HCT116 (cell line): ENCODE measurements around the gene SYT9. TPM values are rescaled to one million over a fixed set of nuclear protein-coding genes. Genes with fewer than 3 reads are reported as not detected.

Experiments used
- ATAC-seq: fragments of 200-7000 bp; cut with Tn5 transposase; 2 replicates; pipeline ENCODE4 v1.9.1; 2020; ENCODE audit warnings: mild to moderate bottlenecking, moderate library complexity
- BruUV-seq: library from RNA; stranded (reverse); fragments of 400-500 nt; replicated peaks from 2 replicates; lab custom pipeline; 2021; lab: Mats Ljungman, UMichigan
- CTCF ChIA-PET: fragments of 300-600 bp; sonication (Branson Sonifier 250); formaldehyde crosslinking; loops from one replicate; lab custom pipeline; 2021; ENCODE audit warnings: antibody characterized with exemption; lab: Charles Lee
- POLR2A ChIA-PET: fragments of 300-600, 350-600 bp; sonication (Branson Sonifier 250); formaldehyde crosslinking; loops from one replicate; lab custom pipeline; 2021; ENCODE audit warnings: antibody characterized with exemption; lab: Charles Lee
- RAD21 ChIA-PET, 2 experiments: fragments of 300-600 bp; sonication (Branson Sonifier 250); formaldehyde crosslinking; loops; one replicate each; lab custom pipeline; 2023; ENCODE audit warnings: low total read pairs in 2 of 2; ENCODE audit not compliant: uncharacterized antibody in 2 of 2, unreplicated experiment in 2 of 2, low non-redundant PET in 1 of 2; lab: Charles Lee
- DNase-seq: peaks from one replicate; pipeline ENCODE4 v3.0.0-alpha.2; 2010; ENCODE audit warnings: low read depth, low spot score
- H2AFZ ChIP-seq: fragments of 200-600 bp; shearing (Covaris generic), sonication (generic); 2 replicates; pipeline ENCODE4 v1.6.1; 2017; ENCODE audit warnings: low read depth, mixed run types, mixed read lengths, antibody characterized with exemption, low read length; ENCODE audit not compliant: poor library complexity, severe bottlenecking
- H3K27ac ChIP-seq: 2 replicates; pipeline ENCODE4 v1.5.1; 2012; ENCODE audit warnings: low read depth, low read length
- H3K27me3 ChIP-seq: fragments of 200-600 bp; sonication (generic); 2 replicates; pipeline ENCODE4 v1.6.1; 2016; ENCODE audit warnings: mixed run types, low read length, mixed read lengths; ENCODE audit not compliant: insufficient read depth
- H3K36me3 ChIP-seq, 2 experiments: fragments of 200-500 bp in 1 of 2; fragments of 200-600 bp in 1 of 2; sonication (Bioruptor generic) in 1 of 2; sonication (generic) in 1 of 2; 2 replicates each; pipeline versions ENCODE4 v1.5.1 to v1.6.1; 2014 to 2016; ENCODE audit warnings: low read length in 2 of 2, inconsistent platforms in 1 of 2, mixed read lengths in 1 of 2, mixed run types in 1 of 2; ENCODE audit not compliant: insufficient read depth in 2 of 2, control insufficient read depth in 1 of 2
- H3K4me1 ChIP-seq, 2 experiments: fragments of 200-600 bp in 1 of 2; sonication (generic) in 1 of 2; 2 replicates each; pipeline versions ENCODE4 v1.5.1 to v1.6.1; 2012 to 2017; ENCODE audit warnings: low read length in 2 of 2, inconsistent platforms in 1 of 2, mild to moderate bottlenecking in 1 of 2, mixed read lengths in 1 of 2, mixed run types in 1 of 2, moderate library complexity in 1 of 2; ENCODE audit not compliant: insufficient read depth in 2 of 2, control insufficient read depth in 1 of 2
- H3K4me2 ChIP-seq: fragments of 200-600 bp; sonication (generic); 2 replicates; pipeline ENCODE4 v1.6.1; 2017; ENCODE audit warnings: mixed run types, low read length, mixed read lengths
- H3K4me3 ChIP-seq, 2 experiments: fragments of 200-600 bp in 1 of 2; sonication (generic) in 1 of 2; replicated peaks in 1 of 2; 2 replicates each; pipeline ENCODE4 v1.5.1; 2011 to 2016; ENCODE audit warnings: low read length in 2 of 2, control low read depth in 1 of 2, low read depth in 1 of 2, mild to moderate bottlenecking in 1 of 2, mixed read lengths in 1 of 2, mixed run types in 1 of 2
- H3K79me2 ChIP-seq: fragments of 200-600 bp; sonication (generic); 2 replicates; pipeline ENCODE4 v1.6.1; 2017; ENCODE audit warnings: mild to moderate bottlenecking, mixed run types, low read length, moderate library complexity, mixed read lengths; ENCODE audit not compliant: insufficient read depth
- H3K9ac ChIP-seq: fragments of 200-600 bp; sonication (generic); 2 replicates; pipeline ENCODE4 v1.6.1; 2016; ENCODE audit warnings: low read length, mixed read lengths
- H3K9me2 ChIP-seq: fragments of 200-600 bp; sonication (generic), shearing (Covaris generic); 2 replicates; pipeline ENCODE4 v1.6.1; 2017; ENCODE audit warnings: mixed run types, mild to moderate bottlenecking, moderate library complexity; ENCODE audit not compliant: insufficient read depth
- H3K9me3 ChIP-seq, 2 experiments: fragments of 200-500 bp in 1 of 2; fragments of 200-600 bp in 1 of 2; sonication (Bioruptor generic) in 1 of 2; sonication (generic) in 1 of 2; 2 replicates each; pipeline ENCODE4 v1.6.1; 2014 to 2017; ENCODE audit warnings: low read length in 2 of 2, mixed read lengths in 2 of 2, inconsistent platforms in 1 of 2, low read depth in 1 of 2, mild to moderate bottlenecking in 1 of 2, mixed run types in 1 of 2, moderate library complexity in 1 of 2; ENCODE audit not compliant: control insufficient read depth in 1 of 2, insufficient read depth in 1 of 2
- H4K20me1 ChIP-seq: fragments of 200-600 bp; sonication (generic), shearing (Covaris generic); 2 replicates; pipeline ENCODE4 v1.6.1; 2017; ENCODE audit warnings: mixed run types, mild to moderate bottlenecking, moderate library complexity; ENCODE audit not compliant: insufficient read depth
- CBX3 ChIP-seq: IDR thresholded peaks from 2 replicates; pipeline ENCODE4 v1.6.1; 2012; ENCODE audit warnings: low read depth
- ELF1 ChIP-seq: IDR thresholded peaks from 2 replicates; pipeline ENCODE4 v1.6.1; 2012; ENCODE audit warnings: low read depth, borderline replicate concordance
- EZH2phosphoT487 ChIP-seq: fragments of 200-600 bp; IDR thresholded peaks from 2 replicates; pipeline ENCODE4 v1.6.1; 2018; ENCODE audit warnings: antibody characterized with exemption, borderline replicate concordance
- FOSL1 ChIP-seq: IDR thresholded peaks from 2 replicates; pipeline ENCODE4 v1.6.1; 2012; ENCODE audit warnings: low read depth
- REST ChIP-seq: IDR thresholded peaks from 2 replicates; pipeline ENCODE4 v1.6.1; 2012; ENCODE audit warnings: low read depth
- SRF ChIP-seq: IDR thresholded peaks from 2 replicates; pipeline ENCODE4 v1.6.1; 2012; ENCODE audit warnings: low read depth
- TCF7L2 ChIP-seq: IDR thresholded peaks from 2 replicates; pipeline ENCODE4 v1.7.0; 2011; ENCODE audit warnings: borderline replicate concordance, inconsistent platforms; ENCODE audit not compliant: insufficient read depth, insufficient read length; ENCODE audit errors: extremely low read depth
- YY1 ChIP-seq: IDR thresholded peaks from 2 replicates; pipeline ENCODE4 v1.6.1; 2011; ENCODE audit warnings: low read length, low read depth, moderate library complexity, mild to moderate bottlenecking; ENCODE audit not compliant: insufficient replicate concordance; ENCODE audit errors: extremely low read depth
- ZNF274 ChIP-seq: fragments of 200-500 bp; sonication (Bioruptor generic); IDR thresholded peaks from 2 replicates; pipeline ENCODE4 v1.6.1; 2014; ENCODE audit warnings: mild to moderate bottlenecking, low read depth, low read length, inconsistent platforms
- intact Hi-C: fragments of 100-400 bp; cut with micrococcal nuclease; formaldehyde crosslinking; loops from 2 replicates; pipeline ENCODE4 v1.10.0; 2022
- total RNA-seq: library from RNA; stranded (reverse); gene quantifications from one replicate; pipeline ENCODE4 v1.2.1, GENCODE V29; 2021; ENCODE audit not compliant: unreplicated experiment
- TF ChIP-seq, protein P1 (sequence below): IDR thresholded peaks from 2 replicates; pipeline ENCODE4 v1.6.1; 2012

Gene SYT9
- total RNA-seq, 1 experiment from 2014 or later = not detected

DNA sequence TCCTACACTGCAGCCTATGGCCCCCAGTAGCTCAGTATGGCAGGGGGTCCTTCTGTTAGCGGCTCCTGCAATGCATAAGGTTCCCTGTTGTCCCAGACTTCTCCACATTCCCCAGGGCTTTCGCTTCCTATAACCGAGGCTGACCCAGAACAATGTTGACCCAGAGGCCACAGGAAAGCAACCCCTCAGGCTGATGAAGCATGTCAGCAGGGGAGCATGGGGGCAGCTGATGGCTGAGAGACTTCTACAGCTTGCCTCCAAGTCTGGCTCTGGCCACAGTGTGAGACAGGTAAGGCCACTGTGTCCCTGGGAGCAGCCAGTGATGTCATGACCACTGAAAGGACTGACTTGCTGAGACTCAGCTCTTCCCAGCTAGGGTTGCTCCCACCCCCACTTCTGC is 249.5 kb downstream of the SYT9 start:
- Histone ChIP-seq H2AFZ (no peak overlapping the region), H3K4me3 (no peak overlapping the region), H3K79me2 (no peaks in the 10 kb centered on the region)
- no TSS peak for BruUV-seq
- RAD21 ChIA-PET = no interaction called here
- CTCF ChIA-PET = no interaction called here
- ATAC-seq = no peak
- no peak for TF ChIP-seq ELF1
- no peak for TF ChIP-seq EZH2phosphoT487
- no peak for TF ChIP-seq FOSL1
- no peak for TF ChIP-seq CBX3
- TF ChIP-seq TCF7L2 = no peak
- no peak for TF ChIP-seq REST
- TF ChIP-seq SRF = no peak
- TF ChIP-seq, all 23 proteins: peak for 0
- Histone ChIP-seq H3K4me1 (no peaks in the 10 kb centered on the region), H3K36me3 (no peaks in the 10 kb centered on the region), H3K9me3 (no peaks in the 10 kb centered on the region), H3K9ac (no peak overlapping the region), H3K4me2 (no peak overlapping the region), H3K27ac (no peak overlapping the region), H3K9me2 (no peaks in the 10 kb centered on the region), H3K27me3 (peaks cover 22% of the 10 kb centered on the region), H4K20me1 (no peaks in the 10 kb centered on the region)
- POLR2A ChIA-PET = no interaction called here
- no peak for DNase-seq
- intact Hi-C loops = no loop called here

GRCh38 chr11:7501894-7502293 is 250.2 kb downstream of the SYT9 start:
- intact Hi-C loops = no loop called here
- no peak overlapping the region for H3K4me2 ChIP-seq
- ATAC-seq (no peak), DNase-seq (no peak)
- no TSS peak for BruUV-seq
- H3K79me2 ChIP-seq = no peaks in the 10 kb centered on the region
- H3K4me3 ChIP-seq = no peak overlapping the region
- H3K27me3 ChIP-seq = peaks cover 22% of the 10 kb centered on the region
- H3K9ac ChIP-seq = no peak overlapping the region
- no peaks in the 10 kb centered on the region for H3K9me2 ChIP-seq
- ChIA-PET CTCF (no interaction called here), RAD21 (no interaction called here), POLR2A (no interaction called here)
- no peaks in the 10 kb centered on the region for H4K20me1 ChIP-seq
- no peak overlapping the region for H2AFZ ChIP-seq
- H3K4me1 ChIP-seq = no peaks in the 10 kb centered on the region
- TF ChIP-seq, protein P1, sequence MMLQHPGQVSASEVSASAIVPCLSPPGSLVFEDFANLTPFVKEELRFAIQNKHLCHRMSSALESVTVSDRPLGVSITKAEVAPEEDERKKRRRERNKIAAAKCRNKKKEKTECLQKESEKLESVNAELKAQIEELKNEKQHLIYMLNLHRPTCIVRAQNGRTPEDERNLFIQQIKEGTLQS = no peak
- no peak for TF ChIP-seq ZNF274
- no peak for TF ChIP-seq YY1
- H3K27ac ChIP-seq = no peak overlapping the region
- no peaks in the 10 kb centered on the region for H3K9me3 ChIP-seq
- no peaks in the 10 kb centered on the region for H3K36me3 ChIP-seq
